GM21723 (cell line): ENCODE data around the gene ASTE1.
A peak's percentile ranks its signal among the peaks of the same experiment; 100 is the strongest.
"Not testable (repeated sequence)": the region's sequence is repeated elsewhere in the genome, so short reads cannot be mapped to it uniquely, and the experiment has no call there.

Experiments
- ATAC-seq: cut with Tn5 transposase; IDR thresholded peaks from one replicate; pipeline ENCODE4 v1.9.1; 2021; ENCODE audit warnings: mild to moderate bottlenecking, moderate library complexity; ENCODE audit not compliant: unreplicated experiment

ASTE1 gene, protein sequence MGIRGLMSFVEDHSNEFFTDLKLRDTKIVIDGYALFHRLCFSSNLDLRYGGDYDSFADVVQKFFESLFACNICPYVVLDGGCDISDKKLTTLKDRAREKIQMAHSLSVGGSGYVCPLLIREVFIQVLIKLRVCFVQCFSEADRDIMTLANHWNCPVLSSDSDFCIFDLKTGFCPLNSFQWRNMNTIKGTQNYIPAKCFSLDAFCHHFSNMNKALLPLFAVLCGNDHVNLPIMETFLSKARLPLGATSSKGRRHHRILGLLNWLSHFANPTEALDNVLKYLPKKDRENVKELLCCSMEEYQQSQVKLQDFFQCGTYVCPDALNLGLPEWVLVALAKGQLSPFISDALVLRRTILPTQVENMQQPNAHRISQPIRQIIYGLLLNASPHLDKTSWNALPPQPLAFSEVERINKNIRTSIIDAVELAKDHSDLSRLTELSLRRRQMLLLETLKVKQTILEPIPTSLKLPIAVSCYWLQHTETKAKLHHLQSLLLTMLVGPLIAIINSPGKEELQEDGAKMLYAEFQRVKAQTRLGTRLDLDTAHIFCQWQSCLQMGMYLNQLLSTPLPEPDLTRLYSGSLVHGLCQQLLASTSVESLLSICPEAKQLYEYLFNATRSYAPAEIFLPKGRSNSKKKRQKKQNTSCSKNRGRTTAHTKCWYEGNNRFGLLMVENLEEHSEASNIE

GRCh38 chr3:131026321-131027151, at the start of gene ASTE1, which contains the start of gene NEK11:
TSS of gene ASTE1 (minus strand) at chr3:131026825. CDS start at chr3:131025306, 1,519 bp downstream.
TSS of gene NEK11 (plus strand) at chr3:131026877. CDS start at chr3:131029709, 2,832 bp downstream.
- ATAC-seq = peak; percentile 99

DNA sequence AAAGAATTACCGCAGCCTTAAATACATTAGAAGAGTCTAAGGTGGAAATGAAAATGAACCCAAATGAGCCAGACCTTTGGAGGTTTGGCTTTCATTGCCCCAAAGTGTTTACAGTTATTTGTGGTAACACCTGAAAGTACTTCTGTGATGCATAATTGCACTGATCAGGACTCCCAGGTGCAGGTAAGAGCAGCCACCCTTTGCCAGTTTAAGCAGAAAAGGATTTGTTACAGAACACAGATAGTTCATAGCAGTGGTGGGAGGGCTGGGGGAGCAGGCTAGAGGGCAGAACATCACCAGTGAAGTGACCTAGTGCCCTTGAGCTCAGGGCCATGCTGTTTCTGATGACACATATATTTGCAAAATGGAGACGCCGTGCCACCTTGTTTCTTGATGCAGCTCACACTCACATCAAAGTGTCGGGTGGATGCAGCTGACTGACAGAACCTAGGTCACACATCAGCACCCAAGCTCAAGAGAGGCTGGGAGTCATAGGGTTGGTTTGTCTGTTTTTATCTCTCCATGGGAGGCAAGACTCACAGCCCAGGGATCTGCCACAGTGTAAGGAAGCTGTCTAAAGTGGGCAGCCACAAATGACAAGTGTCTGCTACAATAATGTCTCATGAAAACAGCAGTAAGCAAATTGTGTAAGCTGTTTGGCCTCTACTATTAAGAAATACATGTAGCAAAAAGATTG, 49.2 kb upstream of the ASTE1 start:
- no peak for ATAC-seq

GRCh38 chr3:131072845-131073244, 46.2 kb upstream of the ASTE1 start:
- ATAC-seq = no peak

- ATAC-seq = no peak
These were observed 45.5 kb upstream of the ASTE1 start for GRCh38 chr3:131072099-131072559.

GRCh38 chr3:131067983-131068382, 41.4 kb upstream of the ASTE1 start:
- ATAC-seq = peak; percentile 47

DNA sequence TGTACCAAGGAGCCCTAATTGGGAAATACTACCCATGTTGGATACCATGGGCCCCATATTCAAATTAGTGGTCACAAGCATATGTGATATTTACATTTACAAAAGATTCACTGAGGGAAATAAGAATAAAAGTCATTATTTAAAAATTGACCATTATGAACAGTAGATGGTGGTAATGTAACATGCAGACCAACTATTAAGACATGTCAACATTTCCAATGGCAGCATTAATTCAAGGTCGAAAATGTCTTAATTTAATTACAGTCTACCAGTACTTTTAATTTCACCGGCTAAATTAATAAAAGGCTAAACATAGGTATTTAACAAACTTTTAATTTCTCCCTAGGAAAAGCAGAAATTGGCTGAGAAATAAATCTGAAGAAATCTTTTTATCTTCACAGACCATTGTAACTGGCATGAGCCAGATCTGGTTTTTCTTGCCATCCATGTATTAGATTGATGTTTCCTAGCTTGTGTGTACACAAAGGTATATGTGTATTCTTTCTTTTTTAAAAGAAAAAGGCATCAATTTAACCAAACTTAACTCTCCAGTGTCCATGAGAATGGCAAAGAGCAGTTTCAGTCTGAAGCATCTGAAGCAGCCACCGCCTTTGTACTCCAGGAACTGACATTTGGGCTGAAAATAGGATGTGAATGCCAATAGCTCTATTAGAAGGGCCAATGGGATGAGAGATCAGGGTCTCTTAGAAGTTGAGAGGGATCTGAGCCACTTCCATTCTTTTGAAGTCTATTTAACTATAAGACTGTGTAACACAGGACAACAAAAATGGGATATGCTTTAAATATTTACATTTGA, 26.6 kb upstream of the ASTE1 start:
- no peak for ATAC-seq

DNA sequence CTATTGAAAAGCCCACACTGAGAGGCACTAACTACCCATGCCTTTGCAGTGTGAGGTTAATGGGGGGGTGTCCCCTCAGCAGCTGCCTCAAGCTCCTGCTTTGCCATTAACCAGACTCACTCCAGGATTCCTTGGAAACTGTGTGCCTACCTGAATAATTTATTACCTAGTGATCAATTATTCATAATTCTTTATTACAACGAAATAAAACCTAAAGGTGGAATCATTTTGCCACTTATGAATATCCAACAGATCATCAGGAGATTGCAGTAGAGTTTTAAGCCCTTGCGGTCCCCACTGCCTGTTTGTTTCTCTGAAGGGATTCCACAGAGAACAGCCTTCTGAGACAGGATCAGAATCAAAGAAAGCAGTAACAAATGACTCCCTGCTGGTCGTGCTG, 23.4 kb upstream of the ASTE1 start:
- ATAC-seq = no peak

GRCh38 chr3:131048030-131048429, 21.4 kb upstream of the ASTE1 start:
- no peak for ATAC-seq

- no peak for ATAC-seq
These were observed 21.0 kb upstream of the ASTE1 start for GRCh38 chr3:131047582-131047981.

DNA sequence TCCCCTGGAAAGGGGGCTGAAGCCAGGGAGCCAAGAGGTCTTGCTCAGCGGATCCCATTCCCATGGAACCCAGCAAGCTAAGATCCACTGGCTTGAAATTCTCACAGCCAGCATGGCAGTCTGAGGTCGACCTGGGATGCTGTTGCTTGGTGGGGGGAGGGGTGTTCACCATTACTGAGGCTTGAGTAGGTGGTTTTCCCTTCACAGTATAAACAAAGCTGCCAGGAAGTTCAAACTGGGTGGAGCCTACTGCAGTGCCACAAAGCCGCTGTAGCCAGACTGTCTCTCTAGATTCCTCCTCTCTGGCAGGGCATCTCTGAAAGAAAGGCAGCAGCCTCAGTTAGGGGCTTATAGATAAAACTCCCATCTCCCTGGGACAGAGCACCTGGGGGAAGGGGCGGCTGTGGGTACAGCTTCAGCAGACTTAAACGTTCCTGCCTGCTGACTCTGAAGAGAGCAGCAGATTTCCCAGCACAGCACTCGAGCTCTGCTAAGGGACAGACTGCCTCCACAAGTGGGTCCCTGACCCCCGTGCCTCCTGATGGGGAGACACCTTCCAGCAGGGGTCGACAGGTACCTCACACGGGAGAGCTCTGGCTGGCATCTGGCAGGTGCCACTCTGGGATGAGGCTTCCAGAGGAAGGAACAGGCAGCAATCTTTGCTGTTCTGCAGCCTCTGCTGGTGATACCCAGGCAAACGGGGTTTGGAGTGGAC, 15.8 kb upstream of the ASTE1 start:
- not testable (repeated sequence) for ATAC-seq

DNA sequence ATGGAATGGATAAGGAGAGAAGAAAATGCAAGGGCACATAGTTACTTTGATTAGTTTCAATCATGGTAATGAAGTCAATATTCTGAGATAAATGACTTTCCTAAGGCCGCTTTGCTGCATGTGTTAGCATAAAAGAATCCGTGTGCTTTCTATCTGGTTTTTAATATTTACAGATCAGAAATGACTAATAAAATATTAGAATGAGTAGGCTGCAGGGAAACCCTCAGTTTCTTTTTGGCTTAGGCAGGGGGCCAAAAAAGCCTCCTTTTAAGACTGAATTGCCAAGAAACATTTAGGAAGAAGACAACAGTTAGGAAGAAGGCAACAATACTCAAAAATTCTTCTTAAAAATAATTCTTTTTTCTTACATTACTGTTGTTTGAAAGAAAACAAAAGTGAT, 11.7 kb upstream of the ASTE1 start:
- no peak for ATAC-seq

- ATAC-seq = no peak
These were observed 10.4 kb upstream of the ASTE1 start for GRCh38 chr3:131036986-131037385.

DNA sequence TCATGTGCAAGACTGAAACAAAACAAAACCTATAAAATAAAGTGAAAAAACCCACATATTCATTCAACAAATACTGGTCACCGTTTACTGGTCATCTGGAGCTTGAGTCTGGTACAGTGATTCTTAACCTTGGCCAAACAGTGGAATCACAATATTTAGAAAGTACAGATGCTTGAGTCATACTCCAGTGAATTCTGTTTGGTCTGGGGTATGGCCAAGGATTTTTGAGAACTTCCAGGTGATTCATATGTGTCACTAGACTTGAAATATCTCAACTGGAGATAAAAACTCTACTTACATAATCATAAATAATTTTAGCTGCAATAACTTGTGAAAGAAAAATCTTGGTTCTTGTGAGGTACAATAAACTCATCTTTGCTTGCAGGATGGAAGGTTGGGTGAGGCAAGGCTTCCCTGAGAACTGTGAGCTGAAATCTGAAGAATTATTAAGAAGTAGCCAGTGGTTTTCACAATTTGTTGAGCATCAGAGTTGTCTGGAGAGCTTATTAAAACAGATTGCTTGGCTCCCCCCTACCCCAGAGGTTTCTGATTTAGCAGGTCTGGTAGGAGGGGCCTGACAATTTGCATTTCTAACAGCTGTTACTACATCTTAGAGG, 9.7 kb upstream of the ASTE1 start:
- ATAC-seq = no peak

DNA sequence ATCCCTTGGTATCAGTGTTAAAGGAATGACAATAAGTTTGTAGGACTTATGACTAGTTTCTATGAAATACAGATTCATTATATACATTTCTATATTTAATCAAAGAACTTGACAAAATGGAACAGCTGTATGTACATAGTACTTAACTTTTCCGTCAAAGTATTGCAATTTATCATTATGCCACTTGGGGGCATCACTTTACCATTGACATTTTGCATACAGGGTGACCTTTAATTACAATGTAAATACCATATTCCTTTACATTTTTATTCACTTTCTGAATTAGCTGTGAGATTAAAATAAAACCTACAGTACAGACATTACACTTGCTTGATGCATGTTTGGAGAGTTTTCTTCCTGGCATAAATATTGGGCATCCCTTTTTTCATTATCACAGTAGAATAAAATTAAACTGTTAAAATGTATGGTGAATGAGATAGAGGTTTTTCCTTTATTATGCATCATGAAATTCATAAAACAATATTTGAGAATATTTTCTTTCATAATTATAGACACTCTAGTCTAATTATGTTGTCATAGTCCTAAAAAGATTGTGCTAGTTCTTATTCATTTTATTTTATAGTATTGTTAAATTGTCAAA, 7.0 kb upstream of the ASTE1 start:
- ATAC-seq = no peak

DNA sequence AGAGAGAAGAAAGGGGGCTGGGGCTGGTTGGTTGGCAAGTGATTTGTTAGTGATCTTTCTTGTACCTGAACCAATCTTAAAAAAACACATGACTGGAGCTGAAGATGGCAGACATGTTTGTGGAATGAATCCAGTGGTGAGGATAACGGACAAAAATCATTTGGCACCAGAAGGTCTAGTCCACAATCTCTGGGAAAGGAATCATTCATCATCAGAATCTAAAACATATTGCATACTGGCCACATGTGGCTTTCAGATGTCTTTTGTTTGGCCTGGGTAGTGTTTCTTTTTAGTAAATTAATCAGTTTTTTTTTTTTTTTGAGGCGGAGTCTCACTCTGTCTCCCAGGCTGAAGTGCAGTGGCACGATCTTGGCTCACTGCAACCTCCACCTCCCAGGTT, 5.0 kb upstream of the ASTE1 start:
- ATAC-seq = no peak

DNA sequence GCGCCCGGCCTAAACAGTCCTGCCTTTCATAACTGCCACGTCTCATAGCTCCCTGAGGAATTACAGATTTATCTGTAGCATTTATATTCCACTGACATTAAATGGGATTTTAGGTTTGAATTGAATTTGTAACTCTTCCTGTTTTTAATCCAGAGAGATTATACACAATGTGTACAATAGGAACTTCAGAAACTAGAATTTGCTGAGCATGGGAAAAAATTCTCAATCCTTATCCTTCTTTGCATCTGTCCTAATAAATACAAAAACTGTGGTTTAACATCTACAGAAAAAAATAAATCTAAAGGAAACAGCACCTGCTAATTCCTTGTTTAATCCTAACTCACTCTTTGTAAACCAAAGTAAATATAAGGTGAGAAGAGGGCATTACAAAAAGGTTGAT, 2.2 kb upstream of the ASTE1 start:
- no peak for ATAC-seq

DNA sequence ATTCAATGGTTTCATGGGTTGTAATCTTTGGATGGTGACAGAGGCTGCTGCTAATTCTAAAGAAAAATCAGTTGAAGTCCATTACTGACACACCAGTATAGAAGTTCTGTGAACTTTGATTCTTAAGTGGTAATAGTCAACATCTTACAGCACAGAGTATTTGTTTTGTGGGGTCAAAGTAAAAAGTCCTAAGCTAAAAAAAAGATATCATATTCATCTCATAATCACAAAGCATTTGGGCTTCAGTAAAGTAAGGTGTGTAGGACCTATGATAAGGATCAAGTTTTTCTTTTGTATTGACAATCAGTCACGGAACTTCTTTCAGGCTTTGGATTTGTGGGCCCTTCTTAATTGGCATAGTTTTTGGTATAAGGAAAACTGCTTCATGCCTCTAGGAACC, 1.1 kb downstream of the ASTE1 start:
- no peak for ATAC-seq

GRCh38 chr3:131020122-131020693, 6.4 kb downstream of the ASTE1 start:
- ATAC-seq = no peak
